SK-N-SH treated with all-trans-retinoic acid at 6 μM for 48 hours (cell line): ENCODE results near the gene EDAR.

ENCODE experiments used
- ATAC-seq: fragments of 200-7000 bp; cut with Tn5 transposase; 3 replicates; pipeline ENCODE4 v1.9.1; 2020; ENCODE audit warnings: mild to moderate bottlenecking, moderate library complexity
- ARNTL ChIP-seq: fragments of 450-650 bp; formaldehyde crosslinking; IDR thresholded peaks from 2 replicates; pipeline ENCODE4 v1.5.0; 2020; ENCODE audit warnings: low read depth, mild to moderate bottlenecking, moderate library complexity, borderline replicate concordance
- BACH2 ChIP-seq: fragments of 250-450 bp; sonication (Bioruptor Pico); IDR thresholded peaks from 2 replicates; pipeline ENCODE4 v1.9.0; 2021; ENCODE audit warnings: mild to moderate bottlenecking, borderline replicate concordance
- CSDC2 ChIP-seq: fragments of 250-450 bp; sonication (Bioruptor Pico); IDR thresholded peaks from 2 replicates; pipeline ENCODE4 v1.5.0; 2020; ENCODE audit warnings: mild to moderate bottlenecking, moderate library complexity
- GLIS3 ChIP-seq: fragments of 250-450 bp; sonication (Bioruptor Pico); IDR thresholded peaks from 2 replicates; pipeline ENCODE4 v1.5.0; 2020; ENCODE audit warnings: mild to moderate bottlenecking, moderate library complexity
- ISL1 ChIP-seq: fragments of 250-450 bp; sonication (Bioruptor Pico); IDR thresholded peaks from 2 replicates; pipeline ENCODE4 v2.1.2; 2022; ENCODE audit warnings: mild to moderate bottlenecking, moderate library complexity
- OSR1 ChIP-seq: fragments of 250-450 bp; sonication (Bioruptor Pico); IDR thresholded peaks from 2 replicates; pipeline ENCODE4 v1.8.0; 2022; ENCODE audit warnings: moderate library complexity, mild to moderate bottlenecking, inconsistent platforms
- PPARA ChIP-seq: fragments of 250-450 bp; sonication (Bioruptor Pico); IDR thresholded peaks from 2 replicates; pipeline ENCODE4 v1.5.0; 2020; ENCODE audit warnings: mild to moderate bottlenecking, borderline replicate concordance
- RARB ChIP-seq: fragments of 250-450 bp; sonication (Bioruptor Pico); IDR thresholded peaks from 2 replicates; pipeline ENCODE4 v1.8.0; 2021; ENCODE audit warnings: mild to moderate bottlenecking, moderate library complexity
- SNAI2 ChIP-seq: fragments of 250-450 bp; sonication (Bioruptor Pico); IDR thresholded peaks from 2 replicates; pipeline ENCODE4 v1.5.0; 2020; ENCODE audit warnings: mild to moderate bottlenecking, moderate library complexity
- TCF4 ChIP-seq: fragments of 250-450 bp; sonication (Bioruptor Pico); IDR thresholded peaks from 2 replicates; pipeline ENCODE4 v1.8.0; 2021; ENCODE audit warnings: mild to moderate bottlenecking, moderate library complexity, borderline replicate concordance
- TOX ChIP-seq: fragments of 250-450 bp; sonication (Bioruptor Pico); IDR thresholded peaks from 2 replicates; pipeline ENCODE4 v1.8.0; 2021; ENCODE audit warnings: mild to moderate bottlenecking, moderate library complexity, borderline replicate concordance
- ZC3H10 ChIP-seq: fragments of 250-450 bp; sonication (Bioruptor Pico); IDR thresholded peaks from 2 replicates; pipeline ENCODE4 v1.5.1; 2021; ENCODE audit warnings: mild to moderate bottlenecking, moderate library complexity
- ZFP3 ChIP-seq: fragments of 250-450 bp; sonication (Bioruptor Pico); IDR thresholded peaks from 2 replicates; pipeline ENCODE4 v1.5.0; 2020; ENCODE audit warnings: mild to moderate bottlenecking, moderate library complexity
- ZNF565 ChIP-seq: fragments of 450-650 bp; formaldehyde crosslinking; conservative IDR thresholded peaks from 2 replicates; pipeline ENCODE4 v1.5.0; 2020; ENCODE audit warnings: low read depth, mild to moderate bottlenecking, moderate library complexity
- ZNF70 ChIP-seq: fragments of 450-650 bp; formaldehyde crosslinking; IDR thresholded peaks from 2 replicates; pipeline ENCODE4 v1.5.0; 2020; ENCODE audit warnings: mild to moderate bottlenecking, moderate library complexity
- ZNF8 ChIP-seq: fragments of 450-650 bp; formaldehyde crosslinking; IDR thresholded peaks from 2 replicates; pipeline ENCODE4 v1.5.0; 2020; ENCODE audit warnings: mild to moderate bottlenecking, moderate library complexity
- TF ChIP-seq, protein P1 (sequence below): fragments of 250-450 bp; sonication (Bioruptor Pico); IDR thresholded peaks from 2 replicates; pipeline ENCODE4 v1.5.1; 2021; ENCODE audit warnings: mild to moderate bottlenecking, moderate library complexity
- TF ChIP-seq, protein P2 (sequence below): fragments of 250-450 bp; sonication (Bioruptor Pico); IDR thresholded peaks from 2 replicates; pipeline ENCODE4 v1.5.1; 2020; ENCODE audit warnings: low read depth, mild to moderate bottlenecking, moderate library complexity
- TF ChIP-seq, protein P3 (sequence below): fragments of 250-450 bp; sonication (Bioruptor Pico); IDR thresholded peaks from 2 replicates; pipeline ENCODE4 v1.5.0; 2020; ENCODE audit warnings: mild to moderate bottlenecking, moderate library complexity
- TF ChIP-seq, protein P4 (sequence below): fragments of 250-450 bp; sonication (Bioruptor Pico); IDR thresholded peaks from 2 replicates; pipeline ENCODE4 v1.8.0; 2021; ENCODE audit warnings: low read depth, mild to moderate bottlenecking, moderate library complexity, borderline replicate concordance

The EDAR gene

DNA sequence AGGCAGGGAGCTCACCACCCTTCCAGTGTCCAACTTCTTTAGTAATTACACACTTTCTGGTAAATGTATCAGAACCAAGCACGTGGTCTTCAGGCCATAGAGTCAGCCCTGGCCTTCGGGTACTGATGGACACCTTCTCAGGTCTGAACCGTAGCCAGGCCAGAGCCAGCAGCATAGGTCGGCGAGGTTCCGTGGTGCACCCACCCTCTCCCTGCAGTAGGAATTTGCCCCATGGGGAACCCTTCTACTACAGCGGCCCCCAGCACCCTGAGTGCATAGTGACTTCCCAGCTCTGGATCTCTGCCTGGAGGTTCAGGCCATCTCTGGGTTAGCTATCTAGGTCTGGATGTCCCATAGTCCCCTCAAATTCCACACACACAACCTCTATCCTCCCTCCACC, 61.6 kb downstream of the EDAR start:
- no peak for ATAC-seq
- TF ChIP-seq RARB (CRISPR knock-in tag) (no peak), ARNTL (CRISPR knock-in tag) (no peak), ZNF8 (CRISPR knock-in tag) (no peak)
- TF ChIP-seq, protein P1, sequence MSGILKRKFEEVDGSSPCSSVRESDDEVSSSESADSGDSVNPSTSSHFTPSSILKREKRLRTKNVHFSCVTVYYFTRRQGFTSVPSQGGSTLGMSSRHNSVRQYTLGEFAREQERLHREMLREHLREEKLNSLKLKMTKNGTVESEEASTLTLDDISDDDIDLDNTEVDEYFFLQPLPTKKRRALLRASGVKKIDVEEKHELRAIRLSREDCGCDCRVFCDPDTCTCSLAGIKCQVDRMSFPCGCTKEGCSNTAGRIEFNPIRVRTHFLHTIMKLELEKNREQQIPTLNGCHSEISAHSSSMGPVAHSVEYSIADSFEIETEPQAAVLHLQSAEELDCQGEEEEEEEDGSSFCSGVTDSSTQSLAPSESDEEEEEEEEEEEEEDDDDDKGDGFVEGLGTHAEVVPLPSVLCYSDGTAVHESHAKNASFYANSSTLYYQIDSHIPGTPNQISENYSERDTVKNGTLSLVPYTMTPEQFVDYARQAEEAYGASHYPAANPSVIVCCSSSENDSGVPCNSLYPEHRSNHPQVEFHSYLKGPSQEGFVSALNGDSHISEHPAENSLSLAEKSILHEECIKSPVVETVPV: no peak

DNA sequence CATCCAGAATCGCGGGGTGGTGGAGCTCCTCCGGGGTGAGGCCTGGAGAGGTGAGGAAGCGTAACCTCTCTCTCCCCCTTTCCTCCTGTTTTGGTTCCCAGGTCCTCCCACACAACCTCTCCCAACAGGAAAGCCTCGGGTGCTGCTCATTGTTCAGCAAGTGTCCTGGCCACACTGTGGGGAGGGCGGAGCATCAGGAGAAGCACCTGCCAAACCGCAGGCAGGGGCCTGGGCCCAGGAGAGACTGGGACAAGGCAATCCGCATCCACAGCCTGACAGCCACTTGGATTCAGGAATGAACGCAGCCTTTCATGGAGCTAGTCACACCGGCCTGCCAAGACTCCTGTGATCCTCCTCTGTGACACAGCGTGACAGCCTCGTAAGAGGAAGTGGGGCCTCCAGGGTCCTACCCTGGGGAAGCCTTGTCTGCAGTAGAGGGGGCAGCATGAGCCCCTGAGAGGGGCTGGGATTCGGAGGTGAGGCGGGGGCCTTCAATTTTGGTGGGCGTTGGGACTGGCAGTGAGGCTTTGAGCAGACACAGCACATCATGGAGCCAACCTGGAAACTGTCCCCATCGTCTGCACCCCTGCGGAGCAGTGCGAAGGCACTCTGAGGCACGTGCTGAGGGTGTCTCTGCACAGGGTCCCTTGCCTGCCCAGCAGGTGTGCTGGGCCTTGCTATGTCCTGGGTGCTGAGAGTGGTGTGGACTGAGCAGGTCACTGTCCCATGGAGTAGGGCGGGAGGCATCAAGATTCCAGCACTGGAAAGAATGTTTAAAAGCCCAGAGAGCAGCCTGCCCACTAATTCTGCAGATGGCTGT, 62.2 kb downstream of the EDAR start:
- TF ChIP-seq BACH2 (CRISPR knock-in tag) (no peak), TCF4 (CRISPR knock-in tag) (no peak), GLIS3 (CRISPR knock-in tag) (no peak), RARB (CRISPR knock-in tag) (no peak), OSR1 (CRISPR knock-in tag) (no peak), SNAI2 (no peak), ARNTL (CRISPR knock-in tag) (no peak), ZC3H10 (no peak), ISL1 (CRISPR knock-in tag) (no peak), ZNF70 (CRISPR knock-in tag) (no peak), CSDC2 (no peak), TOX (CRISPR knock-in tag) (no peak), PPARA (CRISPR knock-in tag) (no peak), ZNF8 (CRISPR knock-in tag) (no peak), ZFP3 (CRISPR knock-in tag) (no peak), ZNF565 (no peak)
- TF ChIP-seq, protein P1: no peak
- TF ChIP-seq, protein P2, sequence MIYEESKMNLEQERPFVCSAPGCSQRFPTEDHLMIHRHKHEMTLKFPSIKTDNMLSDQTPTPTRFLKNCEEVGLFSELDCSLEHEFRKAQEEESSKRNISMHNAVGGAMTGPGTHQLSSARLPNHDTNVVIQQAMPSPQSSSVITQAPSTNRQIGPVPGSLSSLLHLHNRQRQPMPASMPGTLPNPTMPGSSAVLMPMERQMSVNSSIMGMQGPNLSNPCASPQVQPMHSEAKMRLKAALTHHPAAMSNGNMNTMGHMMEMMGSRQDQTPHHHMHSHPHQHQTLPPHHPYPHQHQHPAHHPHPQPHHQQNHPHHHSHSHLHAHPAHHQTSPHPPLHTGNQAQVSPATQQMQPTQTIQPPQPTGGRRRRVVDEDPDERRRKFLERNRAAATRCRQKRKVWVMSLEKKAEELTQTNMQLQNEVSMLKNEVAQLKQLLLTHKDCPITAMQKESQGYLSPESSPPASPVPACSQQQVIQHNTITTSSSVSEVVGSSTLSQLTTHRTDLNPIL (CRISPR knock-in tag): no peak
- TF ChIP-seq, protein P3, sequence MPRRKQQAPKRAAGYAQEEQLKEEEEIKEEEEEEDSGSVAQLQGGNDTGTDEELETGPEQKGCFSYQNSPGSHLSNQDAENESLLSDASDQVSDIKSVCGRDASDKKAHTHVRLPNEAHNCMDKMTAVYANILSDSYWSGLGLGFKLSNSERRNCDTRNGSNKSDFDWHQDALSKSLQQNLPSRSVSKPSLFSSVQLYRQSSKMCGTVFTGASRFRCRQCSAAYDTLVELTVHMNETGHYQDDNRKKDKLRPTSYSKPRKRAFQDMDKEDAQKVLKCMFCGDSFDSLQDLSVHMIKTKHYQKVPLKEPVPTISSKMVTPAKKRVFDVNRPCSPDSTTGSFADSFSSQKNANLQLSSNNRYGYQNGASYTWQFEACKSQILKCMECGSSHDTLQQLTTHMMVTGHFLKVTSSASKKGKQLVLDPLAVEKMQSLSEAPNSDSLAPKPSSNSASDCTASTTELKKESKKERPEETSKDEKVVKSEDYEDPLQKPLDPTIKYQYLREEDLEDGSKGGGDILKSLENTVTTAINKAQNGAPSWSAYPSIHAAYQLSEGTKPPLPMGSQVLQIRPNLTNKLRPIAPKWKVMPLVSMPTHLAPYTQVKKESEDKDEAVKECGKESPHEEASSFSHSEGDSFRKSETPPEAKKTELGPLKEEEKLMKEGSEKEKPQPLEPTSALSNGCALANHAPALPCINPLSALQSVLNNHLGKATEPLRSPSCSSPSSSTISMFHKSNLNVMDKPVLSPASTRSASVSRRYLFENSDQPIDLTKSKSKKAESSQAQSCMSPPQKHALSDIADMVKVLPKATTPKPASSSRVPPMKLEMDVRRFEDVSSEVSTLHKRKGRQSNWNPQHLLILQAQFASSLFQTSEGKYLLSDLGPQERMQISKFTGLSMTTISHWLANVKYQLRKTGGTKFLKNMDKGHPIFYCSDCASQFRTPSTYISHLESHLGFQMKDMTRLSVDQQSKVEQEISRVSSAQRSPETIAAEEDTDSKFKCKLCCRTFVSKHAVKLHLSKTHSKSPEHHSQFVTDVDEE (CRISPR knock-in tag): no peak
- TF ChIP-seq, protein P4, sequence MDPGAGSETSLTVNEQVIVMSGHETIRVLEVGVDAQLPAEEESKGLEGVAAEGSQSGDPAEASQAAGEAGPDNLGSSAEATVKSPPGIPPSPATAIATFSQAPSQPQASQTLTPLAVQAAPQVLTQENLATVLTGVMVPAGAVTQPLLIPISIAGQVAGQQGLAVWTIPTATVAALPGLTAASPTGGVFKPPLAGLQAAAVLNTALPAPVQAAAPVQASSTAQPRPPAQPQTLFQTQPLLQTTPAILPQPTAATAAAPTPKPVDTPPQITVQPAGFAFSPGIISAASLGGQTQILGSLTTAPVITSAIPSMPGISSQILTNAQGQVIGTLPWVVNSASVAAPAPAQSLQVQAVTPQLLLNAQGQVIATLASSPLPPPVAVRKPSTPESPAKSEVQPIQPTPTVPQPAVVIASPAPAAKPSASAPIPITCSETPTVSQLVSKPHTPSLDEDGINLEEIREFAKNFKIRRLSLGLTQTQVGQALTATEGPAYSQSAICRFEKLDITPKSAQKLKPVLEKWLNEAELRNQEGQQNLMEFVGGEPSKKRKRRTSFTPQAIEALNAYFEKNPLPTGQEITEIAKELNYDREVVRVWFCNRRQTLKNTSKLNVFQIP (CRISPR knock-in tag): no peak
- ATAC-seq: no peak

DNA sequence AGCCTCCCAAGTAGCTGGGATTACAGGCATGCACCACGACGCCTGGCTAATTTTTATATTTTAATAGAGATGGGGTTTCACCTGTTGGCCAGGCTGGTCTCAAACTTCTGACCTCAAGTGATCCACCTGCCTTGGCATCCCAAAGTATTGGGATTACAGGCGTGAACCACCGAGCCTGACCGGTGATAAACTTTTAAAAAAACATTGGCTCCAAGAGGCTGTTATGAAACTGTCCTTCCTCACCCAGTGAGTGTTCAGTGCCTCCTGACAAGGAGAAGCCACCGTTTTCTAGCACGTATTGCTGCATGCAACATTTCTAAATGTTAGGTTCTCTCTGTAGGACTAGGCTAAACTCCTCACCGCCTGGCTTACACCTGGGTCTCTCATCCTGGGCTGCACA, 63.3 kb downstream of the EDAR start:
- no peak for ATAC-seq
- TF ChIP-seq ZNF70 (CRISPR knock-in tag): no peak
- TF ChIP-seq ZNF565: no peak
- TF ChIP-seq, protein P3 (CRISPR knock-in tag): no peak
- TF ChIP-seq TOX (CRISPR knock-in tag): no peak
- TF ChIP-seq, protein P1: no peak
